ENCODE results near the gene CEACAM5.

The CEACAM5 gene

GRCh38 chr19:41696402-41697197 lies 11.8 kb upstream of the CEACAM5 start:
- peaks cover 7% of the 10 kb centered on the region for H3K9me3 Mint-ChIP-seq
- H3K27me3 Mint-ChIP-seq, result peaks cover 13% of the 10 kb centered on the region
- H3K36me3 Mint-ChIP-seq, result peaks cover 3% of the 10 kb centered on the region
- no peaks in the 10 kb centered on the region for H3K4me1 Mint-ChIP-seq
- no peak overlapping the region for H3K4me3 Mint-ChIP-seq
- H3K27ac Mint-ChIP-seq, result no peak overlapping the region

- Mint-ChIP-seq H3K4me3 (no peak overlapping the region), H3K9me3 (peaks cover 7% of the 10 kb centered on the region), H3K27me3 (peaks cover 12% of the 10 kb centered on the region), H3K36me3 (peaks cover 3% of the 10 kb centered on the region), H3K4me1 (no peaks in the 10 kb centered on the region), H3K27ac (no peak overlapping the region)
These were observed 11.1 kb upstream of the CEACAM5 start for GRCh38 chr19:41697198-41697855.

- Mint-ChIP-seq H3K36me3 (no peaks in the 10 kb centered on the region), H3K9me3 (no peaks in the 10 kb centered on the region), H3K27me3 (peaks cover 12% of the 10 kb centered on the region)
These were observed 9.6 kb upstream of the CEACAM5 start for GRCh38 chr19:41698746-41699230.

GRCh38 chr19:41699231-41699967 lies 9.0 kb upstream of the CEACAM5 start:
- Mint-ChIP-seq H3K4me3 (no peak overlapping the region), H3K9me3 (no peaks in the 10 kb centered on the region), H3K27me3 (peaks cover 11% of the 10 kb centered on the region), H3K36me3 (no peaks in the 10 kb centered on the region), H3K4me1 (no peaks in the 10 kb centered on the region), H3K27ac (no peak overlapping the region)

More at GRCh38 chr19:41698746-41699230, 9.6 kb upstream of the CEACAM5 start:
- Mint-ChIP-seq H3K4me3 (no peak overlapping the region), H3K4me1 (no peaks in the 10 kb centered on the region), H3K27ac (no peak overlapping the region)

- no peaks in the 10 kb centered on the region for H3K36me3 Mint-ChIP-seq
- no peaks in the 10 kb centered on the region for H3K4me1 Mint-ChIP-seq
- no peaks in the 10 kb centered on the region for H3K9me3 Mint-ChIP-seq
- no peak overlapping the region for H3K27ac Mint-ChIP-seq
- peaks cover 10% of the 10 kb centered on the region for H3K27me3 Mint-ChIP-seq
- no peak overlapping the region for H3K4me3 Mint-ChIP-seq
These were observed 8.5 kb upstream of the CEACAM5 start for GRCh38 chr19:41699968-41700323.

GRCh38 chr19:41700381-41701195 lies 7.8 kb upstream of the CEACAM5 start:
- no peak overlapping the region for H3K4me3 Mint-ChIP-seq
- H3K4me1 Mint-ChIP-seq, result no peaks in the 10 kb centered on the region
- H3K27ac Mint-ChIP-seq, result no peak overlapping the region
- H3K9me3 Mint-ChIP-seq, result no peaks in the 10 kb centered on the region
- no peaks in the 10 kb centered on the region for H3K36me3 Mint-ChIP-seq
- peaks cover 11% of the 10 kb centered on the region for H3K27me3 Mint-ChIP-seq

- Mint-ChIP-seq H3K36me3 (no peaks in the 10 kb centered on the region), H3K27ac (no peak overlapping the region), H3K9me3 (no peaks in the 10 kb centered on the region), H3K4me3 (no peak overlapping the region), H3K4me1 (no peaks in the 10 kb centered on the region), H3K27me3 (peaks cover 7% of the 10 kb centered on the region)
These were observed 6.9 kb upstream of the CEACAM5 start for GRCh38 chr19:41701401-41702075.

GRCh38 chr19:41702171-41702651 lies 6.2 kb upstream of the CEACAM5 start:
- Mint-ChIP-seq H3K4me1 (peaks cover 5% of the 10 kb centered on the region), H3K4me3 (no peak overlapping the region), H3K36me3 (no peaks in the 10 kb centered on the region), H3K27me3 (peaks cover 10% of the 10 kb centered on the region), H3K27ac (no peak overlapping the region), H3K9me3 (no peaks in the 10 kb centered on the region)

GRCh38 chr19:41703602-41704293 lies 4.7 kb upstream of the CEACAM5 start:
- no peaks in the 10 kb centered on the region for H3K36me3 Mint-ChIP-seq
- no peak overlapping the region for H3K27ac Mint-ChIP-seq
- no peaks in the 10 kb centered on the region for H3K9me3 Mint-ChIP-seq
- H3K4me1 Mint-ChIP-seq, result peaks cover 5% of the 10 kb centered on the region
- peaks cover 12% of the 10 kb centered on the region for H3K27me3 Mint-ChIP-seq
- no peak overlapping the region for H3K4me3 Mint-ChIP-seq

- Mint-ChIP-seq H3K27ac (no peak overlapping the region), H3K27me3 (peaks cover 10% of the 10 kb centered on the region)
These were observed 2.8 kb upstream of the CEACAM5 start for GRCh38 chr19:41705393-41706174.

GRCh38 chr19:41706741-41707501 lies 1.5 kb upstream of the CEACAM5 start:
- Mint-ChIP-seq H3K36me3 (no peaks in the 10 kb centered on the region), H3K4me1 (peaks cover 5% of the 10 kb centered on the region), H3K27ac (peak overlapping the region; percentile 55), H3K4me3 (peak overlapping the region; percentile 68), H3K27me3 (peaks cover 13% of the 10 kb centered on the region), H3K9me3 (no peaks in the 10 kb centered on the region)

More at GRCh38 chr19:41705393-41706174, 2.8 kb upstream of the CEACAM5 start:
- H3K4me1 Mint-ChIP-seq, result peaks cover 5% of the 10 kb centered on the region
- no peaks in the 10 kb centered on the region for H3K36me3 Mint-ChIP-seq
- no peaks in the 10 kb centered on the region for H3K9me3 Mint-ChIP-seq
- no peak overlapping the region for H3K4me3 Mint-ChIP-seq

GRCh38 chr19:41707502-41707812 lies 969 bp upstream of the CEACAM5 start:
- Mint-ChIP-seq H3K9me3 (no peaks in the 10 kb centered on the region), H3K4me3 (no peak overlapping the region), H3K36me3 (no peaks in the 10 kb centered on the region), H3K4me1 (peaks cover 5% of the 10 kb centered on the region), H3K27me3 (peaks cover 13% of the 10 kb centered on the region), H3K27ac (no peak overlapping the region)

- Mint-ChIP-seq H3K4me1 (peaks cover 5% of the 10 kb centered on the region), H3K9me3 (no peaks in the 10 kb centered on the region), H3K4me3 (no peak overlapping the region), H3K27ac (no peak overlapping the region), H3K27me3 (peaks cover 15% of the 10 kb centered on the region), H3K36me3 (no peaks in the 10 kb centered on the region)
These were observed 505 bp upstream of the CEACAM5 start for GRCh38 chr19:41707871-41708371.
